Stimulated activated naive CD8-positive, alpha-beta T cell treated with anti-CD3 and anti-CD28 coated beads, Interleukin-15, Interleukin-2, amounts not matched to agents 100 ng/mL and 50 ng/mL, for 24 hours (primary cell): ENCODE data around the gene VPS41.

Experiments used
- H3K27ac Mint-ChIP-seq: one replicate; pipeline ENCODE4 v1.8.0; 2021; ENCODE audit warnings: mild to moderate bottlenecking, mixed read lengths
- H3K27me3 Mint-ChIP-seq: one replicate; pipeline ENCODE4 v1.8.0; 2021; ENCODE audit warnings: mixed read lengths
- H3K36me3 Mint-ChIP-seq: one replicate; pipeline ENCODE4 v1.8.0; 2021; ENCODE audit warnings: low read depth, mixed read lengths
- H3K4me1 Mint-ChIP-seq: one replicate; pipeline ENCODE4 v1.8.0; 2021; ENCODE audit warnings: low read depth, mixed read lengths
- H3K4me3 Mint-ChIP-seq: one replicate; pipeline ENCODE4 v1.8.0; 2021; ENCODE audit warnings: mild to moderate bottlenecking, mixed read lengths
- H3K9me3 Mint-ChIP-seq: one replicate; pipeline ENCODE4 v1.8.0; 2021; ENCODE audit warnings: mixed read lengths

Gene VPS41

GRCh38 chr7:38825721-38826440 lies 83.1 kb downstream of the VPS41 start:
- Mint-ChIP-seq H3K27me3 (no peaks in the 10 kb centered on the region), H3K4me1 (peaks cover 4% of the 10 kb centered on the region), H3K9me3 (no peaks in the 10 kb centered on the region), H3K4me3 (no peak overlapping the region), H3K36me3 (peaks cover 33% of the 10 kb centered on the region), H3K27ac (peak overlapping the region; percentile 36)

GRCh38 chr7:38824948-38825347 lies 84.0 kb downstream of the VPS41 start:
- Mint-ChIP-seq H3K27me3 (no peaks in the 10 kb centered on the region), H3K4me1 (no peaks in the 10 kb centered on the region), H3K9me3 (no peaks in the 10 kb centered on the region), H3K36me3 (peaks cover 33% of the 10 kb centered on the region), H3K4me3 (no peak overlapping the region), H3K27ac (no peak overlapping the region)

GRCh38 chr7:38822549-38822948 lies 86.4 kb downstream of the VPS41 start:
- no peaks in the 10 kb centered on the region for H3K27me3 Mint-ChIP-seq
- no peaks in the 10 kb centered on the region for H3K9me3 Mint-ChIP-seq
- no peak overlapping the region for H3K27ac Mint-ChIP-seq
- no peak overlapping the region for H3K4me3 Mint-ChIP-seq
- H3K36me3 Mint-ChIP-seq, result peaks cover 35% of the 10 kb centered on the region
- no peaks in the 10 kb centered on the region for H3K4me1 Mint-ChIP-seq

- Mint-ChIP-seq H3K4me1 (no peaks in the 10 kb centered on the region), H3K36me3 (peaks cover 37% of the 10 kb centered on the region), H3K27me3 (no peaks in the 10 kb centered on the region), H3K9me3 (no peaks in the 10 kb centered on the region), H3K4me3 (no peak overlapping the region), H3K27ac (no peak overlapping the region)
Measured at GRCh38 chr7:38820571-38820970, 88.4 kb downstream of the VPS41 start.

- H3K27me3 Mint-ChIP-seq, result no peaks in the 10 kb centered on the region
- no peak overlapping the region for H3K27ac Mint-ChIP-seq
- H3K9me3 Mint-ChIP-seq, result no peaks in the 10 kb centered on the region
- H3K4me1 Mint-ChIP-seq, result no peaks in the 10 kb centered on the region
- peaks cover 31% of the 10 kb centered on the region for H3K36me3 Mint-ChIP-seq
- no peak overlapping the region for H3K4me3 Mint-ChIP-seq
Measured at GRCh38 chr7:38819463-38819862, 89.5 kb downstream of the VPS41 start.

- peaks cover 29% of the 10 kb centered on the region for H3K36me3 Mint-ChIP-seq
- peaks cover 5% of the 10 kb centered on the region for H3K4me1 Mint-ChIP-seq
- H3K4me3 Mint-ChIP-seq, result no peak overlapping the region
- H3K9me3 Mint-ChIP-seq, result no peaks in the 10 kb centered on the region
- H3K27ac Mint-ChIP-seq, result no peak overlapping the region
- H3K27me3 Mint-ChIP-seq, result no peaks in the 10 kb centered on the region
Measured at GRCh38 chr7:38817526-38817925, 91.5 kb downstream of the VPS41 start.

GRCh38 chr7:38813768-38814167 lies 95.2 kb downstream of the VPS41 start:
- no peaks in the 10 kb centered on the region for H3K9me3 Mint-ChIP-seq
- no peak overlapping the region for H3K4me3 Mint-ChIP-seq
- H3K27me3 Mint-ChIP-seq, result no peaks in the 10 kb centered on the region
- peaks cover 29% of the 10 kb centered on the region for H3K36me3 Mint-ChIP-seq
- peaks cover 9% of the 10 kb centered on the region for H3K4me1 Mint-ChIP-seq
- H3K27ac Mint-ChIP-seq, result no peak overlapping the region

GRCh38 chr7:38806912-38807311 lies 102.1 kb downstream of the VPS41 start:
- H3K27me3 Mint-ChIP-seq, result no peaks in the 10 kb centered on the region
- no peaks in the 10 kb centered on the region for H3K4me1 Mint-ChIP-seq
- H3K27ac Mint-ChIP-seq, result no peak overlapping the region
- no peaks in the 10 kb centered on the region for H3K36me3 Mint-ChIP-seq
- H3K9me3 Mint-ChIP-seq, result no peaks in the 10 kb centered on the region
- H3K4me3 Mint-ChIP-seq, result no peak overlapping the region

GRCh38 chr7:38801786-38802185 lies 107.2 kb downstream of the VPS41 start:
- Mint-ChIP-seq H3K27ac (no peak overlapping the region), H3K36me3 (no peaks in the 10 kb centered on the region)

GRCh38 chr7:38798552-38799267 lies 110.3 kb downstream of the VPS41 start:
- H3K4me1 Mint-ChIP-seq, result no peaks in the 10 kb centered on the region
- H3K36me3 Mint-ChIP-seq, result peaks cover 19% of the 10 kb centered on the region
- no peak overlapping the region for H3K27ac Mint-ChIP-seq
- no peaks in the 10 kb centered on the region for H3K27me3 Mint-ChIP-seq
- H3K4me3 Mint-ChIP-seq, result no peak overlapping the region
- H3K9me3 Mint-ChIP-seq, result no peaks in the 10 kb centered on the region

More at GRCh38 chr7:38801786-38802185, 107.2 kb downstream of the VPS41 start:
- H3K9me3 Mint-ChIP-seq, result no peaks in the 10 kb centered on the region
- no peak overlapping the region for H3K4me3 Mint-ChIP-seq
- no peaks in the 10 kb centered on the region for H3K4me1 Mint-ChIP-seq
- H3K27me3 Mint-ChIP-seq, result no peaks in the 10 kb centered on the region

- Mint-ChIP-seq H3K4me1 (no peaks in the 10 kb centered on the region), H3K27ac (no peak overlapping the region), H3K4me3 (no peak overlapping the region), H3K36me3 (peaks cover 35% of the 10 kb centered on the region), H3K9me3 (no peaks in the 10 kb centered on the region), H3K27me3 (no peaks in the 10 kb centered on the region)
Measured at GRCh38 chr7:38796626-38797501, 112.1 kb downstream of the VPS41 start.

GRCh38 chr7:38795593-38795992 lies 113.4 kb downstream of the VPS41 start:
- Mint-ChIP-seq H3K27me3 (no peaks in the 10 kb centered on the region), H3K36me3 (peaks cover 44% of the 10 kb centered on the region), H3K9me3 (no peaks in the 10 kb centered on the region), H3K4me3 (no peak overlapping the region), H3K4me1 (no peaks in the 10 kb centered on the region), H3K27ac (no peak overlapping the region)

- no peak overlapping the region for H3K4me3 Mint-ChIP-seq
- no peak overlapping the region for H3K27ac Mint-ChIP-seq
Measured at GRCh38 chr7:38781991-38782390, 127.0 kb downstream of the VPS41 start.

GRCh38 chr7:38777609-38778008 lies 131.4 kb downstream of the VPS41 start:
- Mint-ChIP-seq H3K4me1 (no peaks in the 10 kb centered on the region), H3K4me3 (no peak overlapping the region), H3K36me3 (peaks cover 28% of the 10 kb centered on the region), H3K27me3 (no peaks in the 10 kb centered on the region), H3K27ac (no peak overlapping the region), H3K9me3 (no peaks in the 10 kb centered on the region)

More at GRCh38 chr7:38781991-38782390, 127.0 kb downstream of the VPS41 start:
- H3K4me1 Mint-ChIP-seq, result no peaks in the 10 kb centered on the region
- H3K36me3 Mint-ChIP-seq, result peaks cover 15% of the 10 kb centered on the region
- no peaks in the 10 kb centered on the region for H3K9me3 Mint-ChIP-seq
- no peaks in the 10 kb centered on the region for H3K27me3 Mint-ChIP-seq
